Measurements from ENCODE around the gene ATRNL1.

GRCh38 chr10:115417585-115418265 is 324.6 kb downstream of the ATRNL1 start:
- TF ChIP-seq POLR2A (IDR thresholded peaks at IDR 0.05) (no peak), CTCF (IDR thresholded peaks at IDR 0.05 in 8 of 11, conservative IDR thresholded peaks at IDR 0.05 in 3 of 11) (peak in 2 of 11 experiments; percentile 14 to 28), POLR2AphosphoS5 (IDR thresholded peaks at IDR 0.05) (no peak)
